Measurements from ENCODE around the gene ARHGAP24.

Gene ARHGAP24

DNA sequence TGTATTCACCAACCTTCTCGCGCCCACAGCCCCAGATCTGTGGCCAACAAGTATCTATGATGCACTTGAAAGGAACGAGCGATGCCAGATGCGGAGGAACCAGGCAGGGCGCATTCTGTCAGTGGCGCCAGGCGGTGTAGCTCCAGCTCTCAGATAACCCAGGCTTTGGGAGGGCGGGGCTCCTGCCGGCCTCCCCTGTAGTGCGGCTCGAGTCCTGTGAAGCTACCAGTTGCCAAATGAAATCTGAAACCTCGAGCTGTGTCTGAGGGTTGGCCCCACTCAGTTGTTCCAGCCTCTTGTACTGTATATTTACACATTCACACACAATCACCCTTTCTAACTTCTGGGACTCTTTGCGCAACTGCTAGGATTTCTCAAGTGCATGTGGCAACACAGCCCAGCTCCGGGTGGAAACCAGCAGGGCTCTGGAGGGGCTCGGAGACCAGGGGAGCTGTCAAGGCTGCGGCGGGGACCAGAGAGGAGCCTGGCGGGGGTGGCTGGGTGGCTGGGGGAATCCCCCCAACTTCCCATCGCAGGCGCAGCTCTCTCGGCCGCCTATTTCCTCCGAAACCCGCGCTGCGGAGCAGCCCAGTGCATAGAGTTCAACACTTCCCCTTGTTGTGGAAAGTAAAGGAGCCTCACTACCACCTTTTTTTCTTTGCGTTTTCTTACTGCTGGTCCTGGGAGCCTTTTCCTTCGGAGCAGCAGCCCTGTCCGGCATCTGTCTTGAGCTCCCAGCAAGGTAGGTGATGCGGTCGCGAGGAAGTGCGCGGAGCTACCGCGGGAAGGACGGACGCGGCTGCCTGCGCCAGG lies at the start of gene ARHGAP24:
Gene ARHGAP24, plus strand, starts transcription at position 333 of the 813 bp plus-strand sequence.
- DNase-seq (ENCODE audit: low read depth), result peak; percentile 98
- H3K4me3 ChIP-seq (ENCODE audit: low read depth, low read length), result peak within 1 kb of the TSS; percentile 75

DNA sequence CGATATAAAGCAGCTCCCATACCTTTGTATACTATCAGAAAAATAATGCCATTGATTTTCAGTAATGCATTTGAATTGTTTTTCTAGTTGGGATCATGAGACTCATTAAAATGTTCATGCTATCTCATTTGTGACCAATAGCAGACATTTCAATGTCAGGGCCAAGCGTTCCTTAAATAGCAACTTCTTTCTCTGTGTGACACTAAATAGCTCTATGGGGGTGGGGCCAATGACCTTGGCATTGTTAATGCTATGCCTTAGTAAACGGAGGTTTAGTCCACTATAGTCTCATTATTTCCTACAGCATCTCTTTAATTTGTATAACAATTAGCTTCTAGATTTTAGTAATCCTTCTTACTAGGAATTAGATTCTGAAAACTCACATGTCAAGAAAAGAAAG lies 48.6 kb upstream of the ARHGAP24 start:
- no peak for DNase-seq (ENCODE audit: low read depth)
- no peak overlapping the region for H3K4me3 ChIP-seq (ENCODE audit: low read depth, low read length)

DNA sequence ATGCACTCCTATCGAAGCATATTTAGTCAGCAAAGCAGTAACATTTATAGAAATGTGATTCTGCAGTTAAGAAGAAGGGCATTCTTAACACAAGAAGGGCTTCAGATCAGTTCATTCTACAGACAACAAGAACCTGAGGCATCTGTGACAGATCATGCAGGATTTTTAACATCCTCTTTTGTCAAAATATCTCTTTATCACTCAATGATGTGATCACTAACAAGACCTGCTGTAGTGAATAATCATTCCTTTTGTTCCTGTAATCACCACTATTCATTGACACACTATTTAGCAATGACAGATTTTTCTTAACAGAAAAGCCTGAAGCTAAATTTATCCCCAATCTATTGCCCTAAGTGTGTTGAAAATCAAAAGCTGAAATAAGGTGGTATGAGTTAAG lies 47.8 kb upstream of the ARHGAP24 start:
- no peak for DNase-seq (ENCODE audit: low read depth)

DNA sequence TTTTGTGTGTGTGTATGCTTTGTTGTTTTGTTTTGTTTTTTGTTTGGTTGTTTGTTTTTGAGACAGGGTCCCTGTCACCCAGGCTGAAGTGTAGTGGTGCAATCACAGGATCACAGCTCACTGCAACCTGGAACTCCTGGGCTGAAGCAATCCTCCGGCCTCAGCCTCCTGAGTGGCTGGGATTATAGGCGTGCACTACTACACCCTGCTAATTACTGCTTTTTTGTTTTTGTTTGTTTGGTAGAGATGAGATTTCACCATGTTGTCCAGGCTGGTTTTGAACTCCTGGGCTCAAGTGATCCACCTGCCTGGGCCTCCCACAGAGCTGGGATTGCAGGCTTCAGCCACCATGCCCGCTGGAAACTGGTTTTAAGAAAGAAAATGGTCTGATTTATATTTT lies 44.7 kb upstream of the ARHGAP24 start:
- H3K4me3 ChIP-seq (ENCODE audit: low read depth, low read length), result no peak overlapping the region
- no peak for DNase-seq (ENCODE audit: low read depth)

More for the DNA sequence above, 47.8 kb upstream of the ARHGAP24 start:
- no peak overlapping the region for H3K4me3 ChIP-seq (ENCODE audit: low read depth, low read length)

DNA sequence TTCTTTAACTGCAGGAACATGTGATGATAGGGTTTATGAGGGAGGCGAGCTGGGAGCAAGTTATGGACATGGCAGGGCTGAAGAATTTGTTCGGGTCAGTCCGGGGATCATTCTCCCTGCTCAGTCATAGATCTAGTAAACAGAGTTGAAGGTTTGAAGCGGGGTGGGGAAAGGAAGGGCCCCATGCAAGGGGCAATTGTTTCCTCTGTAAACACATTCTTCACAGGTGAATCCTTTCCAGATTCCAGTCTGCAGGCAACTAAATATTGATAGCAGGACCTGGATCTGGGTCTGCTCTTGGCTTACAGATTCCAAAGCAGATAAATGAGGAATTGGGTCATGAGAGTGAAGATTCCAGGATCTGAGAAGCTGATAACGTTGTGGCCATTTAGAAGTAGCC lies 44.3 kb upstream of the ARHGAP24 start:
- DNase-seq (ENCODE audit: low read depth), result no peak
- H3K4me3 ChIP-seq (ENCODE audit: low read depth, low read length), result no peak overlapping the region

DNA sequence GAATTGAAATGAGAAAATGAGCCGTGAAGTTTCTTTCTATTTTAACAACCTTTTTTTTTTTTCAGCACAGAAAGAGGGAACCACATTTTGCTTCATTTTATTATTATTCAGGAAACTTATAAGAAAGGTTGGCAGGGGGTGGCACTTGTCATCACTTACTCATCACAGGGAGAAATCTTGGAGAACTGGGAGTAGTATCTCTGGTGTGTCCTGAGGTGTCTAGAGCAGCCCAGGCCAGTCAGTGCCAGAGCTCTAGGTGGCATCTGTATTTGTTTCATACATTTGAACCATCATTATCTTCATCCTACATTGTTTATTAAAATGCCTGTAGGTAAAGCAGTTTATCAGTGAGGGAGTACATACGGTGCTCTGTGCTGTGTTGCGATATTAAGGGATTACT lies 43.8 kb upstream of the ARHGAP24 start:
- DNase-seq (ENCODE audit: low read depth), result no peak

DNA sequence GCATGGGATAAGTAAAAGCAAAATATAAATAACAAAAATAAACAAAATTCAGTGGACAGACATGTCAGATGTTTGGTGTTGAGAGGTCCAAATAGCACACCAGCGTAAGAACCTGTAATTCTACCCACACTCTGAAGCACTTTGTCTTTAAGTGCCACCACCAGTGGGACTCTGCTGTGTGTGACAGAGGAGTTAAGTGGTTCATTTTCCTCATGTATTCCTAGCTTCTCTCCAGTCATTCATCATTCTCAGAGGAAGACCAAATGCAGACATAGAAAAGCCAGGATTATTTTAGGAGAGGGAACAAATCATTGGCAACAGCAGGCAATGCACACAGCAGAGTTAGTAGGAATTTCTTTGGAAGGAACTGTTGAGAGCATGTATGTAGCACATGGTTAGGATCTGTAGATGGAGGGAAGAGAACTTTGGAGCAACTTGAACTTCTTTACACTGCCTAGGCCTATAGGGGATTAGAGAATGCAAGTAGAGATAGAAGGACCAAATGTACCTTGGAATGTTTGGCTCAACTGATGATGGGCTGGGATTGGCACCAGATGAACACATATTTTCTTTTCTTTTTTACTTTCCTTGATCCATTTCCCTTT lies 43.0 kb upstream of the ARHGAP24 start:
- no peak for DNase-seq (ENCODE audit: low read depth)

More for the DNA sequence above, 43.8 kb upstream of the ARHGAP24 start:
- H3K4me3 ChIP-seq (ENCODE audit: low read depth, low read length), result no peak overlapping the region

DNA sequence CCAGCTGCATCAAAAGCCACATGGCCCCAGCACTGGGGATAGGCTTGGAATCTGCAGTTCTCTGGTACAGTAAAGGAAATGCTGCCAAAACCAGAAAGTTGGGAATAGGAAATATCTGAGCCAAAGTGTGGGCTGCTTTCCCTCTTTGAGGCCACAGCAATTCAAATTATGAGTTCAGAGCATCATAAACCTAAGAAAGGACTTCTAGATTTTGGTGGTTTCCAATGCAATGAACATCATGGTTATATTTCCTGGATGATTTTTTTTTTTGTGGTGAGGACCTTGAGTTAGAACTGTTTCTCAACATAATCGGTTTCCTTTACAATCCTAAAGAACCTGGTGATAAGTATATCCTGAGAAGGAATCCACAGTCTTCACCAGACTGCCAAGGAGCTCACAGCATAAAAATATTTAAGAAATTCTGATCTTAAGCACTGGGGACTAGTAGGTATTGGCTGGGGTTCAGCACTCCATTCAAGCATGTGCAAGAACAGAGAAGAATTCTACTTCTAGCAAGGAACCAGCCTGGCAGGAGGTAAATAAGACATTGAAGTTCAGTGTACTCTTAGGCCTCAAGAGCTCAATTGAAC lies 29.8 kb upstream of the ARHGAP24 start:
- DNase-seq (ENCODE audit: low read depth), result no peak

More for the DNA sequence above, 43.0 kb upstream of the ARHGAP24 start:
- H3K4me3 ChIP-seq (ENCODE audit: low read depth, low read length), result no peak overlapping the region

DNA sequence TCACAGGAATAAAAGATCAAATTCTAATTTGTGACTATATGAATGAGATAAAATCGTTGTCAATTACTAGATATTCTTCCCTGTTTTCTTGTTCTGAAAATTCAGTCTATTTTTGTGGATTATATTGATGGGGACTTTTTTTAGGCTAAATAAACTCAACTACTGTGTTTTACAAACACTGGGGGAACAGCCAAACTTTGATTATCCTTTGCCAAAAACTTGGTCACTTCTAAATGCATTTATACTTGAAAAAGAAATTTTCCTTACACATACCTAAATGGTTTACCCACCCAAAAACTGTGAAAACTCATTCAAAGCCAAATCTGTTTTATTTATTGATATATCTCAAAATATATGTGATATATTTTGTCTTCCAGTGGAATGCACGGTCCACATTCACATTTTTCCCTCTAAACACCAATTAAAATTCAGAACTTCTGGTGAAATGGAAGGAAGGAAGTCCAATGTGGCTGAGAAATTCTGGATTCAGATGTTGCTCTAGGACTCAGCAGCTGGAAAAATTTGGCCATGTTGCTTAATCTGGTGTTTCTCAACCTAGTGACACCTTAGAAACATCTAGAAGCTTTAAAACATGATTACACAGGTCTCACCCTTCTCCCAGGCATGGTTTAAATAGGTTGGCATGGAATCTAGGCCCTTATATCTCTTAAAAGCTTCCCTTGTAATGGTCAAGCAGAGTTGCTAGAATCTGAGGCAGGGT lies 28.6 kb upstream of the ARHGAP24 start:
- DNase-seq (ENCODE audit: low read depth), result no peak
- H3K4me3 ChIP-seq (ENCODE audit: low read depth, low read length), result no peak overlapping the region

More for the DNA sequence above, 29.8 kb upstream of the ARHGAP24 start:
- no peak overlapping the region for H3K4me3 ChIP-seq (ENCODE audit: low read depth, low read length)

DNA sequence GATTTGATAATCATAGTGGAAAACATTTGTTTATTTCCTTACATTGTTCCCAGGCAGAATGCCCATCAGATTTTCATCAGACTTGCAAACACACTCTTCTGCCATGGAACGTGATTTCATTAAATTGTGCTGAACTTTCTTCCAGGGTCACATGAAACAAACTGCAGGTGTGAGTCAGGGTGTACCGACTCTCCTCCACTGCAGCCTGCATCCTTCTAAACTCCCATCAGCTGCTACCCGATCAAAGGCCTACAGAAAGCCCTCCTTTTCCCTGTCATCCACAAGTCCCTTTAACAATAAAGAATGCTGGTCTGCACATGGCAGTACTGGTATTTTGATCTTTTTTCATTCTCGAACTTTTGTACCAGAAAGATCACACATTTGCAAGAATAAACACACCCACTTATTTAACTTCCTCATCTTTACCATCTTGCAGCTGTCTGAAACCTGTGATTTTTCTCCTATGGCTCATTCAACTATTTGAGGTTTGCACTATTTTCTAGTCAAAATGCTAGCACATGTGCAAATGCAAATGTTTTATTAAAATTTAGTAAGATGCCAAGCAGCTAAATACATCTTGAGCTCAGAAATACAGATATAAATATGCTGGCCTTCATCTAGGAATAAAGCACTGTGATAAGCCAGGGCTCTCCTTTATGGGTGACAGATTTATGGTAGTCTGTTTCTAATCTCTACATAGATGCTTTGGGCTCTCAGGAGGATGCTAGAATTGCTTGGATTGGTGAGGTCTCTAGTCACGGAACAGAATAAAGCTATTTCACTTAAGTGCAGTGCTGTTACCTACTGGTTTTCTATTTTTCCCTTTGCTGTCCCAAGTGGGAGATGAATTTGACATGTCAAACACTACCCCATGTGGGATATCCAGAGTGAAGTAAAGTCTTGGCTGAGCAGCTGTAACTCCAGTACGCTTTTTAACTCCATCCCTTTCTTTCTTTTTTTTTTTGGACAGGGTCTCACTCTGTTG lies 25.8 kb upstream of the ARHGAP24 start:
- H3K4me3 ChIP-seq (ENCODE audit: low read depth, low read length), result no peak overlapping the region
- DNase-seq (ENCODE audit: low read depth), result no peak

DNA sequence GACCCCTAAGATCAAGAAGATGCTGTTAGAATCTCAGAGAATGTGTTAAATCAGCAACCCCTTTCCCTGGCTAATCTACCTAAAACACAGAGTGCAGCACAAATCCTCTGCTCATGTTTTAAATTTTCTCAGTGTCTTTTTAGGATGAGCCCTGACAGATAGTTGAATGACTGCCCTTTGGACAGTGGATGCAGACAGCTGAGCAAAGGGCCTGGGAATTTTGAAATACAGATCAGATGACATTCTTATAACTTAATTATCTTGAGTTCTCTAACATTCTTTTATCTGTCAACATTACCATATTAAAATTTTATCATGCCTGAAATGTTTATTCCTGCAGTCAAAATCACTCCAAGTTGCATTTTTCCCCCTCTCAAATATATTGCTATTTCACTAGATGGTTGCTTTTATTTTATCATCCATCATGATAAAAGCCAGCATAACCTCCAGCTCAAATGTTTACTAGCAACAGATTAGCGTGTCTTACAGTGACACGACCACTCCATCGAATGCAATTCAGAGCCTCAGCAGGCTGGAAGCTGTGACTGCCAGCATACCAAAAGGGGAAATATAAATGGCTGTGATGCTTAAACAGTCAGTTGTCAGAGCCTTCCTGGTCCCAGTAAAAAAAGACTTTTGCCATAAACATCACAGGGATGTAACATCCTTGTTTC lies 22.8 kb upstream of the ARHGAP24 start:
- DNase-seq (ENCODE audit: low read depth), result no peak

DNA sequence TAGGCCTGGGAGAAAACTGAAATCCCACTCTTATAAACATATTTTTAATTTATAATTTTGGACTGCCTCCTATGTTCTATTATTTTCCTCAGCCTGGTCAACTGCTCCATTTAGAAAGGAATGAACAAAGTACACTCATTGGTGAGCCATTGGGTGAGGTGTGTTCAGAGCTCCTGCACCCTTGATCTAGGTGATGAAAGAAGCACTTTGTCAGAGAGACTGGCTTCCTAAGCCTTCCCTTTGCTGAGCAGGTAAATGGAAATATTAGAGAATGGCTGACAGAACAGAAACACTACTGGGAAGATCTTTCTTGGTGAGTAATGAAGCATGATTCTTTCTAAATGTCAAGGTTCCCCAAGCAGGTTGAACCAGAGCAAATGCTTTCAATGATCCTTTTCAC lies 19.0 kb upstream of the ARHGAP24 start:
- DNase-seq (ENCODE audit: low read depth), result no peak

More for the DNA sequence above, 22.8 kb upstream of the ARHGAP24 start:
- no peak overlapping the region for H3K4me3 ChIP-seq (ENCODE audit: low read depth, low read length)

DNA sequence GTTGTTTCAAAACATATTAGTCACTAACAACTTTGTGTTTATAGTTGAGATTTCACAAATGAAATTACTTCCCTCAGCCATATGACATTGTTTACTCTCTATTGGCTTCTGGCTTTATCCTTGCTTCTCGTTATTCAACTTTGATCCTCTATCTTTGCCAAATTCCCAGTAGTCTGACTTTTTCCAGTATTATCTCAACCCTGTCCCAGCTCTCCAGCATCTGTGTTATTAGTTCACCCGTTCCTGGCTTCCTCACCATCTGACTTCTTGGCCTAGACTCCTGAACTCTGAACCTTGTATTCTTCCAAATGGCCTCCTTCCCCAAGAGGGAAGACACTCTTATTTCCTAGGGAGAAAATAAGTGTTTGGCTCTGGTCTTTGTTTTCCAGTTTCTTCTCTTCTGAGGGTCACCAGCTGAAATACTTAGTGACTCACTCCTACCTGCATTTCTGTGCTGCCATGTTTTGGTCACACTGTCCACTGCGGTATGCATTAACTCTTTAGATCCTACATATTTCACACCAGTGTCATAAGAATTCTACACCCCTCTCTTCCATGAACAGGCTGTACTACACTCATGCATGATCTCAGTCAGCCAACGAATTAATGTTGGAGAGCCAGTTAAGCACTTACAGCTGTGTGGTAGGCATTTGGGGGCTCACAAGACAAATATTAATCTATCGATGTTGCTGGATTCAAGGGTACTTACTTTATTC lies 17.0 kb upstream of the ARHGAP24 start:
- DNase-seq (ENCODE audit: low read depth), result no peak

More for the DNA sequence above, 19.0 kb upstream of the ARHGAP24 start:
- H3K4me3 ChIP-seq (ENCODE audit: low read depth, low read length), result no peak overlapping the region

DNA sequence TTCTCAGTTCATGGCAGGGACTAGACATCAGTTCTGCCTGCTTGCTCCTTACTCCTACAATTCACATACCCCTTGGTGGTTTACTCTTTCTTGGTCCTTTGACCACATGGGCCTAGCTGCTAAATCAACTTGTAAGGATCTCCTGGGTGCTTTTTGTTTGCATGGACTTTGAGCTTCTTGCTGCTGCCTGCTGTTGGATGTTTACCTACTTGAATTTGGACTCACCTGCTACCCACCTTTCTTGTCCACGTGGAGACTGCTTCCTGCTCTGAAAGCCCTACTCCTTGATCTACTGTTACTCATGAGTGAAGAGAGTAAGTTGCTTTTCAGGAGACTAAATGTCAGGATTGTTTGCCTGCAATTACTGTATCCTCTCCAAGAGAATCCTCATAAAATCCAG lies 15.2 kb upstream of the ARHGAP24 start:
- DNase-seq (ENCODE audit: low read depth), result no peak
- H3K4me3 ChIP-seq (ENCODE audit: low read depth, low read length), result no peak overlapping the region

More for the DNA sequence above, 17.0 kb upstream of the ARHGAP24 start:
- H3K4me3 ChIP-seq (ENCODE audit: low read depth, low read length), result no peak overlapping the region

DNA sequence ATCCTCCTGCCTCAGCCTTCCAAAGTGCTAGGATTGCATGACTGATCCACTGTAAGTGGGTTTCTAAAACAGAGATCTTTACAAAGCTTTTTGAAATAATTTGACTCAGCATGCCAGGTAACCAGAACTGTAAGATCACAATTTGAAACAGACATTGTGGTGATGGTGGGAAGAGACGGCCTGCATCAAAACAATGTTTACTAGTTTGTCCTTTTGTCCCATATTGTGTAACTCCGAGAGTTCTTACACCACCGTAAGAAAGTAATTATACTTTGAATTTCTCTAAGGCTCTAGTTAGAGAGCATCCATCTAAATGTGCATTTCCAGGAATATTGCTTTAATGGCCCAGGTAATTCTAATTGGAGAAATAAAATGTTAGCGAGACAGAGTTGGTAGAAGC lies 594 bp upstream of the ARHGAP24 start:
- H3K4me3 ChIP-seq (ENCODE audit: low read depth, low read length), result peak overlapping the region; percentile 75
- DNase-seq (ENCODE audit: low read depth), result no peak

DNA sequence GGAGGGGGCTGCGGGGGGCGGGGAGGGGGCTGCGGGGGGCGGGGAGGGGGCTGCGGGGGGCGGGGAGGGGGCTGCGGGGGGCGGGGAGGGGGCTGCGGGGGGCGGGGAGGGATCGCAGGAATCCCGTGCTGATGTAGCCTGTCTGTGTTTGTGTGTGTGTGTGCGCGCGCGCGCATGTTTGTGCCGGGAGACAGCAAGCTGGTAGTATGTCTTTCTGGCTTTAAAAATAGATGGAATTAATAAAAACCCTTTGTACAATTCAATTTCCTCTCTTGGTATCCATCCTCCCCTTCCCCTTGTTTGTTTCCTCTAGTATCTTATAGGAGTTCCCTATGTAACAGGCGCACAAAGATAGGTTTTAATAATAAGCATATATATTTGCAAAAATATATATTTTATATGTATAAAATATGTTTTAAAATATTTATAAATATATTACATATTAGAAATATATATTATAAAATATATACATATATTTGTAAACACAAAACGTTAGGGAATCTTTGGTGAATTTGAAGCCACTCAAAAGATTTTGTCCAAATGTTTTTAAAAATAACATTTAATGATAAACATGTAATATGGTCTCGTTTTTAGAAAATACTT lies 782 bp downstream of the ARHGAP24 start:
- no peak for DNase-seq (ENCODE audit: low read depth)
- H3K4me3 ChIP-seq (ENCODE audit: low read depth, low read length), result peak overlapping the region; percentile 75

DNA sequence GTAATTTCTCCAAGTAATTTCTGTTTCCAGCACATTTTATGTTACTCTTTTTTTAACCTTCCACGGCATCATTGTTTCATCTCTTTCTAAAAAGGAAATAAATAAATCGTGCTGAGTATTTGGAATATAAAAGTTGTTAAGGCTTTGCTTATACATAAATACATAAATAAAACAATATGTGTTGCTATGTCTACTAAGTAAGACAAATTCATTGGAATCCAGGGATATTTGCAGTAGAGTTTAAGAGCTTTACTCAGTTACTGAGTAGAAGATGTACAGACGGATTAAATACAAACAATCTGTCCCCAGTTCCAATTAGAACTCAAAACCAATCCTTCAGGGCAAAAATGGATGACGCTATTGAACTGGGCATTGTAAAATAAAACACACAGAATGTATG lies 1.4 kb downstream of the ARHGAP24 start:
- DNase-seq (ENCODE audit: low read depth), result no peak
- H3K4me3 ChIP-seq (ENCODE audit: low read depth, low read length), result peak overlapping the region; percentile 75

All from skeletal muscle cell (primary cell).